ENCODE data around the gene IGSF3.

GRCh38 chr1:116628448-116628847 is 39.1 kb downstream of the IGSF3 start:
- TF ChIP-seq POLR2A (IDR thresholded peaks at IDR 0.05) (no peak), CTCF (IDR thresholded peaks at IDR 0.05 in 4 of 5, conservative IDR thresholded peaks at IDR 0.05 in 1 of 5) (no peak)

Data from gastrocnemius medialis (tissue), 4 donors.